Lung (tissue), 12 donors: ENCODE data around the gene SERPINB6. TPM values are rescaled to one million over a fixed set of nuclear protein-coding genes. Genes with fewer than 3 reads are reported as not detected.

Source experiments
- ATAC-seq: fragments of 200-7000 bp; cut with Tn5 transposase; one replicate; pipeline ENCODE4 v1.9.1; 2020; ENCODE audit warnings: moderate number of reproducible peaks; ENCODE audit not compliant: insufficient read depth, low FRiP score
- DNase-seq, 3 donors: peaks; one replicate each; pipeline ENCODE4 v3.0.0-alpha.2; 2013 to 2017
- H3K27ac ChIP-seq, 2 donors: one replicate each; pipeline ENCODE4 v1.5.1; 2013; ENCODE audit warnings: mild to moderate bottlenecking in 2 of 2, moderate library complexity in 2 of 2, control low read depth in 1 of 2, inconsistent platforms in 1 of 2, low read depth in 1 of 2, low read length in 1 of 2
- H3K27me3 ChIP-seq, 3 donors: one replicate each; pipeline ENCODE4 v1.5.1; 2013; ENCODE audit warnings: low read length in 2 of 3; ENCODE audit not compliant: control insufficient read depth in 3 of 3, insufficient read depth in 3 of 3
- H3K36me3 ChIP-seq, 4 donors: one replicate each; pipeline ENCODE4 v1.5.1; 2013; ENCODE audit warnings: low read length in 4 of 4, mild to moderate bottlenecking in 1 of 4, moderate library complexity in 1 of 4; ENCODE audit not compliant: control insufficient read depth in 4 of 4, insufficient read depth in 4 of 4
- H3K4me1 ChIP-seq, 5 donors: one replicate each; pipeline ENCODE4 v1.5.1; 2013; ENCODE audit warnings: low read length in 5 of 5, mild to moderate bottlenecking in 2 of 5, moderate library complexity in 1 of 5; ENCODE audit not compliant: control insufficient read depth in 5 of 5, insufficient read depth in 5 of 5
- H3K4me3 ChIP-seq: one replicate; pipeline ENCODE4 v1.5.1; 2013; ENCODE audit warnings: mild to moderate bottlenecking, control low read depth, moderate library complexity
- H3K9ac ChIP-seq, 2 donors: one replicate each; pipeline ENCODE4 v1.5.1; 2013; ENCODE audit warnings: low read length in 2 of 2, control low read depth in 1 of 2; ENCODE audit not compliant: insufficient read depth in 1 of 2
- H3K9me3 ChIP-seq, 4 donors: one replicate each; pipeline ENCODE4 v1.5.1; 2013; ENCODE audit warnings: low read length in 3 of 4, mild to moderate bottlenecking in 1 of 4, moderate library complexity in 1 of 4; ENCODE audit not compliant: control insufficient read depth in 4 of 4, insufficient read depth in 3 of 4
- CTCF ChIP-seq: IDR thresholded peaks from 2 replicates; pipeline ENCODE4 v1.5.1; 2012; ENCODE audit warnings: mild to moderate bottlenecking; ENCODE audit errors: control extremely low read depth, extremely low read depth
- WGBS, 2 donors: extraction: QIAGEN DNeasy Blood & Tissue Kit; methylation state at CpG; one replicate each; pipeline ENCODE4 v1.1.7; 2013; 5-methylcytosine and 5-hydroxymethylcytosine counted together
- polyA plus RNA-seq, 2 donors: library from polyadenylated mRNA; stranded (reverse); fragments of 200-250 nt; gene quantifications; one replicate each; pipeline ENCODE4 v1.2.1, GENCODE V29; 2013
- total RNA-seq, 2 donors: library from RNA; depleted of rRNA in 1 of 2; stranded (reverse); fragments of >200 nt in 1 of 2; gene quantifications; one replicate each; pipeline ENCODE4 v1.2.1, GENCODE V29; 2014 to 2021
- donor health status: control.
- donor health status: control.
- donor health status: Bipolar disorder and iron deficiency.
- donor health status: healthy.
- donor health status: DM: yes; HTN: yes; CAD: no.

Gene SERPINB6
- total and polyA plus RNA-seq, 4 donors = 113 to 155 (median 127) TPM

DNA sequence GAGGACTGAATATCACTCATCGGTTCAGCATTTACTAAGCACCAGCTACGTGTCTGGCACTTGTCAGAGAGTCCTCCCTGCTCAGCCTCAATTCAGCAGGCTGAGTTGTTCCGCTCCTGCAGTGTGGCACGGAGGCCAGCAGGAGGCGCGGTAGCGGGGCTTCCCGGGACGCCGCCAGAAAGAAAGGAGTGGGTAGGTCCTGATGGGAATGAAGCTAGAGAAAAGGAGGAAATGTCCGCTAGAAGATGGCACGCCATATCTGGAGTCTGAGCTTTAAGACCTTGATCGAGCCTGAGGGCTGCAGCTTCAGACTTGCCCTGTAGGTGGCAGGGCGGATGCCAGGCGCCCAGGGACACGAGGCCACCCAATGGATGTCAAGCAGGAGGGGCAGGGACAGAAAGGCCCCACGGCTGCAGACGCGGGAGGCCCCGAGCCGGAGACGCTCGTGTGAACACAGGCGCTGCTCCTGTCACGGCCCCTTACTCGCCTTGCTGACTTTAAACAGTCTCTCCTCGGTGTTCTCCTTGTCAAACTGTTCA, 18.7 kb downstream of the SERPINB6 start:
- H3K9me3 ChIP-seq = no peaks in the 10 kb centered on the region
- H3K9ac ChIP-seq = no peak overlapping the region
- ATAC-seq (peak; percentile 84), DNase-seq (peak; percentile 84 to 87 (median 84))
- no peaks in the 10 kb centered on the region for H3K27me3 ChIP-seq
- TF ChIP-seq CTCF = peak; percentile 45
- H3K4me1 ChIP-seq = peaks cover 0 to 10% (median 5%) of the 10 kb centered on the region in 5 donors
- no peak overlapping the region for H3K4me3 ChIP-seq
- 29 to 31% methylated on average over 27 of the region's 27 CpGs for WGBS, 2 donors
- peaks cover 6 to 18% (median 12%) of the 10 kb centered on the region in 4 donors for H3K36me3 ChIP-seq
- peak overlapping the region in 1 of 2 donors; percentile 37 for H3K27ac ChIP-seq

- peaks cover 8 to 24% (median 12%) of the 10 kb centered on the region in 4 donors for H3K36me3 ChIP-seq
- no peak overlapping the region for H3K4me3 ChIP-seq
- H3K4me1 ChIP-seq = peaks cover 0 to 9% (median under 1%) of the 10 kb centered on the region in 5 donors
- no peak for TF ChIP-seq CTCF
- WGBS, 2 donors = 48 to 69% methylated on average over 8 of the region's 8 CpGs
- H3K9ac ChIP-seq = no peak overlapping the region
- no peak for DNase-seq
- no peaks in the 10 kb centered on the region for H3K27me3 ChIP-seq
- H3K9me3 ChIP-seq = no peaks in the 10 kb centered on the region
- H3K27ac ChIP-seq = peak overlapping the region in 1 of 2 donors; percentile 55
- no peak for ATAC-seq
Observed at GRCh38 chr6:2951728-2952127, 19.6 kb downstream of the SERPINB6 start.

- WGBS, 2 donors = 82 to 83% methylated on average over 12 of the region's 12 CpGs
- DNase-seq = no peak
- no peak for TF ChIP-seq CTCF
- Histone ChIP-seq H3K27me3 (no peaks in the 10 kb centered on the region), H3K9ac (no peak overlapping the region), H3K9me3 (no peaks in the 10 kb centered on the region), H3K36me3 (peaks cover 8 to 21% (median 12%) of the 10 kb centered on the region in 4 donors), H3K4me1 (peaks cover 0 to 9% (median 0%) of the 10 kb centered on the region in 5 donors), H3K27ac (no peak overlapping the region), H3K4me3 (no peak overlapping the region)
- no peak for ATAC-seq
Observed at GRCh38 chr6:2950713-2951112, 20.7 kb downstream of the SERPINB6 start.
